Spleen (tissue), 11 donors: ENCODE data around the gene GARRE1. TPM values are rescaled to one million over a fixed set of nuclear protein-coding genes. Genes with fewer than 3 reads are reported as not detected.
A peak's percentile ranks its signal among the peaks of the same experiment; 100 is the strongest.

Experiments used
- DNase-seq: peaks from one replicate; pipeline ENCODE4 v3.0.0-alpha.2; 2020
- H3K27ac ChIP-seq, 8 donors: fragments of 200-600 bp; sonication (generic) in 7 of 8; 1 replicate in 4 of 8; 2 replicates in 4 of 8; pipeline versions ENCODE4 v1.5.0 to v1.8.0; 2016 to 2021; ENCODE audit warnings: inconsistent platforms in 4 of 8, mild to moderate bottlenecking in 4 of 8, moderate library complexity in 1 of 8
- H3K27me3 ChIP-seq, 7 donors: fragments of 200-600 bp; sonication (generic) in 6 of 7; replicated peaks in 1 of 7; 1 replicate in 4 of 7; 2 replicates in 3 of 7; pipeline versions ENCODE4 v1.5.0 to v1.8.0; 2016 to 2021; ENCODE audit warnings: inconsistent platforms in 3 of 7, mild to moderate bottlenecking in 1 of 7
- H3K36me3 ChIP-seq, 6 donors: fragments of 200-600 bp; sonication (generic) in 5 of 6; 1 replicate in 4 of 6; 2 replicates in 2 of 6; pipeline versions ENCODE4 v1.5.0 to v1.8.0; 2016 to 2021; ENCODE audit warnings: inconsistent platforms in 2 of 6
- H3K4me1 ChIP-seq, 6 donors: fragments of 200-600 bp; sonication (generic) in 5 of 6; 1 replicate in 3 of 6; 2 replicates in 3 of 6; pipeline versions ENCODE4 v1.5.0 to v1.8.0; 2016 to 2021; ENCODE audit warnings: inconsistent platforms in 3 of 6
- H3K4me3 ChIP-seq, 8 donors: fragments of 200-600 bp; sonication (generic) in 7 of 8; 1 replicate in 4 of 8; 2 replicates in 4 of 8; pipeline versions ENCODE4 v1.5.0 to v1.8.0; 2016 to 2021; ENCODE audit warnings: inconsistent platforms in 4 of 8, mild to moderate bottlenecking in 4 of 8, moderate library complexity in 2 of 8
- H3K9me3 ChIP-seq, 8 donors: fragments of 200-600 bp; sonication (generic) in 7 of 8; 1 replicate in 4 of 8; 2 replicates in 4 of 8; pipeline versions ENCODE4 v1.5.0 to v1.8.0; 2016 to 2021; ENCODE audit warnings: inconsistent platforms in 4 of 8
- POLR2A ChIP-seq, 3 donors: fragments of 450-650 bp; IDR thresholded peaks; one replicate each; pipeline ENCODE4 v1.5.1; 2017; ENCODE audit warnings: antibody characterized with exemption in 3 of 3, mild to moderate bottlenecking in 1 of 3
- POLR2AphosphoS5 ChIP-seq, 3 donors: sonication (generic); formaldehyde crosslinking; IDR thresholded peaks; one replicate each; pipeline ENCODE4 v1.5.1; 2017; ENCODE audit warnings: antibody characterized with exemption in 3 of 3
- WGBS, 5 donors: extraction: QIAGEN DNeasy Blood & Tissue Kit in 3 of 5; methylation state at CpG; one replicate each; pipeline versions ENCODE4 v1.1.5 to v1.1.7; 2013 to 2018; 5-methylcytosine and 5-hydroxymethylcytosine counted together
- intact Hi-C: fragments of 100-400 bp; cut with DNase I; formaldehyde crosslinking; loops from one replicate; pipeline ENCODE4 v1.15.0; 2023; ENCODE audit warnings: low total_unique reads
- polyA plus RNA-seq, 3 donors: library from polyadenylated mRNA; stranded (reverse); fragments of 200-250 nt; gene quantifications; one replicate each; pipeline ENCODE4 v1.2.1, GENCODE V29; 2013
- total RNA-seq, 7 donors: library from RNA; depleted of rRNA in 3 of 7; stranded (reverse); fragments of >200 nt in 3 of 7; fragmentation: NEBNext Ultra II Directional in 4 of 7; extraction: Animal tissue kit (Norgen Biotek cat#: 25700) in 4 of 7; gene quantifications; one replicate each; pipeline versions ENCODE4 v1.1.0 to v1.2.1, GENCODE V29; 2016 to 2021
- TF ChIP-seq, protein P1 (sequence below), 11 experiments: fragments of 200-600 bp in 7 of 11; fragments of 450-650 bp in 4 of 11; sonication (generic) in 4 of 11; IDR thresholded peaks in 8 of 11; conservative IDR thresholded peaks in 3 of 11; 1 replicate in 7 of 11; 2 replicates in 4 of 11; pipeline versions ENCODE4 v1.4.0 to v1.8.0; 2016 to 2021; ENCODE audit warnings: antibody characterized with exemption in 11 of 11, inconsistent platforms in 4 of 11, mild to moderate bottlenecking in 1 of 11
- donor health status: healthy with polysubstance abuse.
- donor health status: DM: no; HTN: no; CAD: no; lungs with moderate emphysema.
- donor health status: DM: no; HTN: no; CAD: no.
- donor health status: Bipolar disorder and iron deficiency.
- donor health status: healthy.
- donor health status: DM: no; HTN: no; CAD: no.
- donor health status: DM: yes; HTN: yes; CAD: no.

The GARRE1 gene
- total and polyA plus RNA-seq, 10 donors, result 6.2 to 70.6 (median 43.4) TPM

- no peaks in the 10 kb centered on the region for H3K27me3 ChIP-seq
- DNase-seq, result no peak
- WGBS, 5 donors, result 83 to 92% (median 87%) methylated on average over 4 of the region's 4 CpGs
- H3K36me3 ChIP-seq, result no peaks in the 10 kb centered on the region
- H3K4me1 ChIP-seq, result peaks cover 44 to 94% (median 81%) of the 10 kb centered on the region in 6 donors
- intact Hi-C loops, result loop anchor here (10.0 kb wide), 1 partner anchor 62 kb away; no protein-coding TSS in a partner anchor
- no peak overlapping the region for H3K4me3 ChIP-seq
- peak overlapping the region in 7 of 8 donors; percentile 24 to 90 (median 87) for H3K27ac ChIP-seq
- H3K9me3 ChIP-seq, result no peaks in the 10 kb centered on the region
- TF ChIP-seq, protein P1, sequence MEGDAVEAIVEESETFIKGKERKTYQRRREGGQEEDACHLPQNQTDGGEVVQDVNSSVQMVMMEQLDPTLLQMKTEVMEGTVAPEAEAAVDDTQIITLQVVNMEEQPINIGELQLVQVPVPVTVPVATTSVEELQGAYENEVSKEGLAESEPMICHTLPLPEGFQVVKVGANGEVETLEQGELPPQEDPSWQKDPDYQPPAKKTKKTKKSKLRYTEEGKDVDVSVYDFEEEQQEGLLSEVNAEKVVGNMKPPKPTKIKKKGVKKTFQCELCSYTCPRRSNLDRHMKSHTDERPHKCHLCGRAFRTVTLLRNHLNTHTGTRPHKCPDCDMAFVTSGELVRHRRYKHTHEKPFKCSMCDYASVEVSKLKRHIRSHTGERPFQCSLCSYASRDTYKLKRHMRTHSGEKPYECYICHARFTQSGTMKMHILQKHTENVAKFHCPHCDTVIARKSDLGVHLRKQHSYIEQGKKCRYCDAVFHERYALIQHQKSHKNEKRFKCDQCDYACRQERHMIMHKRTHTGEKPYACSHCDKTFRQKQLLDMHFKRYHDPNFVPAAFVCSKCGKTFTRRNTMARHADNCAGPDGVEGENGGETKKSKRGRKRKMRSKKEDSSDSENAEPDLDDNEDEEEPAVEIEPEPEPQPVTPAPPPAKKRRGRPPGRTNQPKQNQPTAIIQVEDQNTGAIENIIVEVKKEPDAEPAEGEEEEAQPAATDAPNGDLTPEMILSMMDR (IDR thresholded peaks at IDR 0.05 in 8 of 11, conservative IDR thresholded peaks at IDR 0.05 in 3 of 11), result no peak
- TF ChIP-seq POLR2A (IDR thresholded peaks at IDR 0.05) (no peak), POLR2AphosphoS5 (IDR thresholded peaks at IDR 0.05) (no peak)
These were observed 18.8 kb downstream of the GARRE1 start for GRCh38 chr19:34273121-34273520.

DNA sequence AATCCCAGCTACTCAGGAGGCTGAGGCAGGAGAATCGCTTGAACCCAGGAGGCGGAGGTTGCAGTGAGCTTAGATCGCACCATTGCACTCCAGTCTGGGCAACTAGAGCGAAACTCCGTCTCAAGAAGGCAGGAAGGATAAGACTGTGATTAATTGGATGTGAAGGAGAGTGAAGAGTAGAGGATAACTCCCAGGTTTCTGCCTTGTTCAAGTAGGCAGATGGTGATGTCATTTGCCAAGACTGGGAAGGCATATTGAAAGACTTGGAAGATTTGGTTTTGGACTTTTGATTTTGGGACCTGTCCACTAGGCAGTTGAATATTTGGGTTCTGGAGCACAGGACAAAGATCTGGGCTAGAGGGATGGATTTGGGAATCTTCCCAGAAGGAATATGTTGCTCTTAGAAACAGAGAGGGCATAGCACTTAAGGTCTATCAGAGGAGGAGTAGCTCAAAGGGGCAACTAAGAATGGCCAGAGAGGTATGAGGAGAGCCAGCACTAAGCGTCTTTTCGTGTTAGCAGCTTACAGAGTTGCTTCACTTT, 20.0 kb downstream of the GARRE1 start:
- H3K9me3 ChIP-seq, result no peaks in the 10 kb centered on the region
- peaks cover 0 to 7% (median 0%) of the 10 kb centered on the region in 6 donors for H3K36me3 ChIP-seq
- peaks cover 36 to 94% (median 74%) of the 10 kb centered on the region in 6 donors for H3K4me1 ChIP-seq
- H3K27ac ChIP-seq, result peak overlapping the region in 7 of 8 donors; percentile 31 to 89 (median 67)
- intact Hi-C loops, result loop anchor here (10.0 kb wide), 1 partner anchor 60 kb away; no protein-coding TSS in a partner anchor
- DNase-seq, result no peak
- no peaks in the 10 kb centered on the region for H3K27me3 ChIP-seq
- TF ChIP-seq POLR2AphosphoS5 (IDR thresholded peaks at IDR 0.05), result no peak
- TF ChIP-seq, protein P1 (IDR thresholded peaks at IDR 0.05 in 8 of 11, conservative IDR thresholded peaks at IDR 0.05 in 3 of 11), result no peak
- TF ChIP-seq POLR2A (IDR thresholded peaks at IDR 0.05), result no peak
- WGBS, 5 donors, result 81 to 88% (median 85%) methylated on average over 7 of the region's 7 CpGs
- no peak overlapping the region for H3K4me3 ChIP-seq

DNA sequence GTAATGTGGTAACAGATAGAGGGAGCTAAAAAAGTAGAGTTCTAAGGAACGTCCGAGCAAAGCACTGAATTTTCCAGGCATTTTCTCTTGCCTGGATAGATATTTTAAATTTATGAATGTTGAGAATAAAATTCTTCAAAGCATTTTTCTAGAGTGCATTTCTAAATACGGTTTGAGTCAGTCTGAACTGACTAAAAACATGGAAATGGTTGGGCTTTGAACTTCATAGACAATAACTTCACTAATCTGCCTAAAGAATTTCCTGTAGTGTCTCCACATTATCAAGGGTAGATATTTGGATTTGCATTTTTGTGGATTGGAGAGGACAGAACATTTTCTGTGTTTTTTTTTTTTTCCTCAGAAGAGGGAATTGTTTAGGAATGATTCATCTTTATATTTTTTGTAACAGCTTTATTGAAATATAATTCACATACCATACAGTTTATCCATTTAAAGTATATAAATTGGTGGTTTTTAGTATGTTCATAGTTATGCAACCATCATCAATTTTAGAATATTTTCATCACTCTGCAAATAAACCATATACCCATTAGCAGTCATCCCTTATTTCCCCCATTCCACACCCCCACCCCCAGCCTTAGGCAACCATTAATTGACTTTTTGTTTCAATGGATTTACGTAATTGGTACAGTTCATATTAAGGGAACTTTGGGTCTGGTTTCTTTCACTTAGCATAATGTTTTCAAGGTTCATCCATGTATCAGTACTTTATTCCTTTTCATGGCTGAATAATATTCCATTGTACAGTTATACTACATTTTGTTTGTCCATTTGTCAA, 20.7 kb downstream of the GARRE1 start:
- Histone ChIP-seq H3K9me3 (no peaks in the 10 kb centered on the region), H3K4me1 (peaks cover 34 to 88% (median 68%) of the 10 kb centered on the region in 6 donors), H3K27ac (peak overlapping the region in 7 of 8 donors; percentile 31 to 89 (median 67)), H3K36me3 (peaks cover 0 to 7% (median 0%) of the 10 kb centered on the region in 6 donors), H3K27me3 (no peaks in the 10 kb centered on the region), H3K4me3 (no peak overlapping the region)
- intact Hi-C loops, result loop anchor here (10.0 kb wide), 1 partner anchor 60 kb away; no protein-coding TSS in a partner anchor
- 47 to 66% (median 55%) methylated on average over 4 of the region's 4 CpGs for WGBS, 5 donors
- DNase-seq, result no peak
- no peak for TF ChIP-seq POLR2AphosphoS5 (IDR thresholded peaks at IDR 0.05)
- TF ChIP-seq POLR2A (IDR thresholded peaks at IDR 0.05), result no peak
- TF ChIP-seq, protein P1 (IDR thresholded peaks at IDR 0.05 in 8 of 11, conservative IDR thresholded peaks at IDR 0.05 in 3 of 11), result no peak

DNA sequence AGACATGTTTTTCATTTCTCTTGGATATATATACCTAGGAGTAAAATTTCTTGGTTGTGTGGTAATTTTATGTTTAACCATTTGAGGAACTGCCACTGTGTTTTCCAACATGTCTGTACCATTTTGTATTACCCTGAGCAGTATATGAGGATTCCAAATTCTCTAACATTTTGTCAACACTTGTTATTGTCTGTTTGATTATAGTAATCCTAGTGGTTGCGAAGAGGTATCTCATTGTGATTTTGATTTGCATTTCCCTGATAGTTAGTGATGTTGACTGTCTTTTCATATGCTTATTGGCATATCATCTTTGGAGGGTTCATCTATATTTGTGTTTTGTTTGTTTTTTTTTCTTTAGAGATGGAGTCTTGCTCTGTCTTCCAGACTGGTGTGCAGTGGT, 21.4 kb downstream of the GARRE1 start:
- TF ChIP-seq POLR2A (IDR thresholded peaks at IDR 0.05), result no peak
- TF ChIP-seq POLR2AphosphoS5 (IDR thresholded peaks at IDR 0.05), result no peak
- TF ChIP-seq, protein P1 (IDR thresholded peaks at IDR 0.05 in 8 of 11, conservative IDR thresholded peaks at IDR 0.05 in 3 of 11), result no peak
- intact Hi-C loops, result loop anchor here (10.0 kb wide), 1 partner anchor 59 kb away; no protein-coding TSS in a partner anchor
- peaks cover 0 to 7% (median 0%) of the 10 kb centered on the region in 6 donors for H3K36me3 ChIP-seq
- peaks cover 27 to 81% (median 61%) of the 10 kb centered on the region in 6 donors for H3K4me1 ChIP-seq
- H3K27me3 ChIP-seq, result no peaks in the 10 kb centered on the region
- H3K9me3 ChIP-seq, result no peaks in the 10 kb centered on the region
- DNase-seq, result no peak
- no peak overlapping the region for H3K4me3 ChIP-seq
- WGBS, 5 donors, result 97 to 100% (median 100%) methylated on average over 1 of the region's 1 CpG
- no peak overlapping the region for H3K27ac ChIP-seq
